Bronchial epithelial cell (primary cell): ENCODE results near the gene IL23R. TPM values are rescaled to one million over a fixed set of nuclear protein-coding genes. Genes with fewer than 3 reads are reported as not detected.
A peak's percentile ranks its signal among the peaks of the same experiment; 100 is the strongest.

Experiments
- DNase-seq: peaks from one replicate; pipeline ENCODE4 v3.0.0-alpha.2; 2010; ENCODE audit warnings: low read depth
- FAIRE-seq: peaks from 2 replicates; lab custom pipeline; 2011; peaks lifted over from hg19 to GRCh38; lab: Jason Lieb, UNC
- H3K27me3 ChIP-seq: 2 replicates; pipeline ENCODE4 v1.5.1; 2011; ENCODE audit warnings: low read length; ENCODE audit not compliant: control insufficient read depth, insufficient read depth
- H3K36me3 ChIP-seq: 2 replicates; pipeline ENCODE4 v1.5.1; 2011; ENCODE audit warnings: low read length; ENCODE audit not compliant: control insufficient read depth, insufficient read depth
- H3K4me3 ChIP-seq: 2 replicates; pipeline ENCODE4 v1.5.1; 2011; ENCODE audit warnings: mild to moderate bottlenecking, low read depth, low read length, control low read depth
- CTCF ChIP-seq: IDR thresholded peaks from 2 replicates; pipeline ENCODE4 v1.5.1; 2011; ENCODE audit warnings: mild to moderate bottlenecking, moderate library complexity, low read length, control low read depth, inconsistent platforms; ENCODE audit not compliant: insufficient read depth, severe bottlenecking
- total RNA-seq: library from RNA; depleted of rRNA; stranded (reverse); fragments of >200 nt; gene quantifications from 2 replicates; pipeline ENCODE4 v1.2.1, GENCODE V29; 2014

Gene IL23R
- total RNA-seq, 1 donor from 2014 or later: not detected

- H3K4me3 ChIP-seq: peak within 1 kb of the TSS; percentile 36
- TF ChIP-seq CTCF: no peak
- no peak for FAIRE-seq
- H3K27me3 ChIP-seq: no peaks in the 10 kb centered on the region
- H3K36me3 ChIP-seq: no peaks in the 10 kb centered on the region
- DNase-seq: no peak
Measured at GRCh38 chr1:67307251-67308060, 141.2 kb downstream of the IL23R start, which contains the start of gene IL12RB2. Gene IL12RB2, plus strand, starts transcription at chr1:67307873. Its CDS starts 12,496 bp downstream, at chr1:67320369.

GRCh38 chr1:67308136-67308535 lies 141.9 kb downstream of the IL23R start:
- peak overlapping the region; percentile 36 for H3K4me3 ChIP-seq
- no peak for DNase-seq
- H3K36me3 ChIP-seq: no peaks in the 10 kb centered on the region
- H3K27me3 ChIP-seq: no peaks in the 10 kb centered on the region
- no peak for TF ChIP-seq CTCF
- FAIRE-seq: no peak

Other genes with a start within 250 kb of the IL23R start
- gene DNAI4, start 241.6 kb upstream of the IL23R start, total RNA-seq: 1.3 and 4.6 TPM in 2 replicates
- gene MIER1, start 241.5 kb upstream of the IL23R start, total RNA-seq: 16.8 and 21.5 TPM in 2 replicates
- 9.5 and 13.3 TPM in 2 replicates for gene SLC35D1, start 112.3 kb upstream of the IL23R start, total RNA-seq
- gene C1orf141, start 31.5 kb upstream of the IL23R start, total RNA-seq: not detected in 2 replicates
- gene IL12RB2, start 141.4 kb downstream of the IL23R start, total RNA-seq: 0.51 and 0.53 TPM in 2 replicates